A673 (cell line): ENCODE data around the gene SIRT7. TPM values are rescaled to one million over a fixed set of nuclear protein-coding genes. Genes with fewer than 3 reads are reported as not detected.
A peak's percentile ranks its signal among the peaks of the same experiment; 100 is the strongest.

Source experiments
- BruUV-seq: library from RNA; stranded (reverse); fragments of 400-500 nt; replicated peaks from 2 replicates; lab custom pipeline; 2021; lab: Mats Ljungman, UMichigan
- CTCF ChIA-PET: fragments of 300-600 bp; sonication (Branson Sonifier 250); formaldehyde crosslinking; loops from one replicate; lab custom pipeline; 2022; ENCODE audit warnings: antibody characterized with exemption; lab: Charles Lee
- POLR2A ChIA-PET: fragments of 300-600 bp; sonication (Branson Sonifier 250); formaldehyde crosslinking; loops from one replicate; lab custom pipeline; 2022; ENCODE audit warnings: antibody characterized with exemption; ENCODE audit not compliant: low non-redundant PET; lab: Charles Lee
- DNase-seq: peaks from one replicate; pipeline ENCODE4 v3.0.0-alpha.2; 2015; ENCODE audit warnings: low spot score
- H3K27ac ChIP-seq: fragments of 200-600 bp; sonication (generic); 2 replicates; pipeline ENCODE4 v1.5.1; 2016; ENCODE audit warnings: mixed run types, low read depth, mild to moderate bottlenecking, mixed read lengths, antibody characterized with exemption, low read length; ENCODE audit not compliant: poor library complexity, severe bottlenecking
- H3K27me3 ChIP-seq: fragments of 200-600 bp; sonication (generic); replicated peaks from 2 replicates; pipeline ENCODE4 v1.6.1; 2017; ENCODE audit warnings: mixed run types, low read depth, mild to moderate bottlenecking, mixed read lengths, antibody characterized with exemption, low read length; ENCODE audit not compliant: insufficient read depth, poor library complexity
- H3K36me3 ChIP-seq: fragments of 200-600 bp; sonication (generic); 2 replicates; pipeline ENCODE4 v1.6.1; 2016; ENCODE audit warnings: mixed run types, mild to moderate bottlenecking, mixed read lengths, antibody characterized with exemption, low read length; ENCODE audit not compliant: insufficient read depth, poor library complexity, severe bottlenecking
- H3K4me1 ChIP-seq: fragments of 200-600 bp; sonication (generic); 2 replicates; pipeline ENCODE4 v1.6.1; 2017; ENCODE audit warnings: mixed run types, mild to moderate bottlenecking, mixed read lengths, antibody characterized with exemption, low read length; ENCODE audit not compliant: insufficient read depth, poor library complexity, severe bottlenecking
- H3K4me3 ChIP-seq: fragments of 200-600 bp; sonication (generic); 2 replicates; pipeline ENCODE4 v1.5.1; 2016; ENCODE audit warnings: low read depth, mixed run types, mild to moderate bottlenecking, mixed read lengths, low read length; ENCODE audit not compliant: poor library complexity, severe bottlenecking
- H3K9me3 ChIP-seq: fragments of 200-600 bp; sonication (generic); 2 replicates; pipeline ENCODE4 v1.6.1; 2016; ENCODE audit warnings: mixed run types, low read depth, mild to moderate bottlenecking, mixed read lengths, antibody characterized with exemption, low read length; ENCODE audit not compliant: poor library complexity, severe bottlenecking
- CTCF ChIP-seq: fragments of 300-800, 200-600 bp; sonication (generic); conservative IDR thresholded peaks from 2 replicates; pipeline ENCODE4 v1.5.1; 2017; ENCODE audit warnings: low read depth, mild to moderate bottlenecking, antibody characterized with exemption, low read length, moderate library complexity, mixed read lengths
- EZH2 ChIP-seq: fragments of 200-600 bp; sonication (generic); IDR thresholded peaks from 2 replicates; pipeline ENCODE4 v1.6.1; 2017; ENCODE audit warnings: borderline replicate concordance, low read depth, mild to moderate bottlenecking, mixed read lengths, antibody characterized with exemption, low read length; ENCODE audit not compliant: poor library complexity, severe bottlenecking
- intact Hi-C: fragments of 100-400 bp; cut with micrococcal nuclease; formaldehyde crosslinking; loops from one replicate; pipeline ENCODE4 v1.10.0; 2022; ENCODE audit not compliant: unreplicated experiment
- total RNA-seq: library from RNA; stranded (reverse); gene quantifications from 2 replicates; pipeline ENCODE4 v1.2.3, GENCODE V29; 2021

SIRT7 gene
- total RNA-seq, 1 experiment from 2014 or later: 36.6 TPM

- no peak overlapping the region for H3K27ac ChIP-seq
- H3K36me3 ChIP-seq: peaks cover 40% of the 10 kb centered on the region
- DNase-seq: no peak
- no peaks in the 10 kb centered on the region for H3K4me1 ChIP-seq
- intact Hi-C loops: no loop called here
- no peak for TF ChIP-seq EZH2
- no peak for TF ChIP-seq CTCF
- H3K4me3 ChIP-seq: no peak overlapping the region
- BruUV-seq: no TSS peak
- H3K27me3 ChIP-seq: no peaks in the 10 kb centered on the region
- H3K9me3 ChIP-seq: no peaks in the 10 kb centered on the region
- POLR2A ChIA-PET: no interaction called here
- CTCF ChIA-PET: no interaction called here
These were observed 39.7 kb downstream of the SIRT7 start for GRCh38 chr17:81878294-81878693.

- intact Hi-C loops: no loop called here
- TF ChIP-seq CTCF (no peak), EZH2 (no peak)
- no peak for DNase-seq
- Histone ChIP-seq H3K4me3 (no peak overlapping the region), H3K27me3 (no peaks in the 10 kb centered on the region), H3K36me3 (peaks cover 37% of the 10 kb centered on the region), H3K27ac (no peak overlapping the region), H3K4me1 (peaks cover 4% of the 10 kb centered on the region), H3K9me3 (no peaks in the 10 kb centered on the region)
- no TSS peak for BruUV-seq
- POLR2A ChIA-PET: no interaction called here
- CTCF ChIA-PET: no interaction called here
These were observed 40.4 kb downstream of the SIRT7 start for GRCh38 chr17:81877569-81877968.

- CTCF ChIA-PET: interaction anchor here (0.5 kb wide), 1 partner anchor 9 kb away, joined by 3 read pairs; no protein-coding TSS in a partner anchor
- peak overlapping the region; percentile 100 for H3K27ac ChIP-seq
- peak; percentile 95 for DNase-seq
- BruUV-seq: TSS peak; percentile 73
- peaks cover 31% of the 10 kb centered on the region for H3K4me1 ChIP-seq
- TF ChIP-seq CTCF (peak; percentile 38; the same call in 1 of the 2 replicates), EZH2 (no peak)
- H3K36me3 ChIP-seq: peaks cover 28% of the 10 kb centered on the region
- intact Hi-C loops: no loop called here
- peak overlapping the region; percentile 80 for H3K4me3 ChIP-seq
- H3K9me3 ChIP-seq: no peaks in the 10 kb centered on the region
- no peaks in the 10 kb centered on the region for H3K27me3 ChIP-seq
- POLR2A ChIA-PET: no interaction called here
These were observed 46.4 kb downstream of the SIRT7 start for GRCh38 chr17:81871387-81872230.
